Measurements from ENCODE around the gene MRTFA. TPM values are rescaled to one million over a fixed set of nuclear protein-coding genes. Genes with fewer than 3 reads are reported as not detected.

Gene MRTFA
- total RNA-seq, 1 donor from 2014 or later: 77.7 TPM

DNA sequence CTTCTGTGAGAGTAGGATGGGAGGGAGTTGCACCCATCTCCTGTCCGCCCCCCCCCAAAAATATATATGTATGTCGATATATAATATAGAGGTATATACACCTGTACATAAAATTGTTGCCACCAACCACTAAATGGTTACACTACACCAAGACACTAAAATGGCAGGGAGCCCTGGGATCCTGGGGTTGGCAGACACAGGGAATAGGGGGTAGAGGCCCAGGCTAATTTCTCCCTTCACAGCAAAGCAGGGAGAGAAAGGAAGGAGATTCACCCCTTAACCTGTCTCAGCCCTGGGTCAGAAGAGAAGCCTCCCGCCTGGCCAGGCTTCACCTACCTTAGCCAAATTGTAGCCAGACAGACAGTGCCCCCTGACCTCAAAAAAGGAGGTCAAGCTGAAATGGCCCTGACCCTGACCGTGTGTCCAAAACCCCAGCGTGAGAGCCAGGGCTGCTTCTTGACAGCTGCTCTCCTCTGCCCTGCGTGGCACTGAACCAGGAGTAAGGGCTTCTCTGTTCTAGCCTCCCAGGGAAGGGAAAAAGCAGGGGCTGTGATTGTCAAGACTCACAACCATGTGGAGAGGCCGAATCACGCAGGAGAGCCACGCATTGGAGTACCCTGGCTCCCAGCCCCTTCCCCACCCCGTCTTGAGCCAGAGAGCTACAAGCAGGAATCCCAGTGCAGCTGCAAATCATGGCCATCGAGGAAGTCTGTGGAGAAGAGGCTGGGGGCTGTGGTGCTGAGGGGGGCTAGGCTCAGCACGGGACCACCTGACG is 225.6 kb downstream of the MRTFA start:
- DNase-seq (ENCODE audit: low read depth): no peak

DNA sequence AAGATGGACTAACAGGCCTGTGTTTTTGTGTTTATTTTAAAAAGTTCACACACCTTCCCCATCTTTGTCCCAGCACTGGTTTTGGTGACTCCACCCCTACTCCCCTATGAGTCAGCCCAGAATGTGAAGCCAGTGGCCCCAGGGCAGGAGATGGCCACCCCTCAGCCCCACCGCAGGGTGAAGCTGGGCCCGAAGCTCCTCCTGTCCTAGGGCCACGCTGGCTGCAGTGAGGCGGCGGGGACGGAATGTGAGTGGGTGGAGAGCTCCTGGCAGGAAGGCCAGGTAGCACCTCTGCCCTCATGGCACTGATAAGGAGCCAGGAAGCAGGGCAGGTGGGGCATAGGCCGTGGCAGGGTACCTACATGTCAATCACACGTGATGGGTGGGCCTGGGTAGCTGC is 226.2 kb downstream of the MRTFA start:
- no peak for DNase-seq (ENCODE audit: low read depth)

DNA sequence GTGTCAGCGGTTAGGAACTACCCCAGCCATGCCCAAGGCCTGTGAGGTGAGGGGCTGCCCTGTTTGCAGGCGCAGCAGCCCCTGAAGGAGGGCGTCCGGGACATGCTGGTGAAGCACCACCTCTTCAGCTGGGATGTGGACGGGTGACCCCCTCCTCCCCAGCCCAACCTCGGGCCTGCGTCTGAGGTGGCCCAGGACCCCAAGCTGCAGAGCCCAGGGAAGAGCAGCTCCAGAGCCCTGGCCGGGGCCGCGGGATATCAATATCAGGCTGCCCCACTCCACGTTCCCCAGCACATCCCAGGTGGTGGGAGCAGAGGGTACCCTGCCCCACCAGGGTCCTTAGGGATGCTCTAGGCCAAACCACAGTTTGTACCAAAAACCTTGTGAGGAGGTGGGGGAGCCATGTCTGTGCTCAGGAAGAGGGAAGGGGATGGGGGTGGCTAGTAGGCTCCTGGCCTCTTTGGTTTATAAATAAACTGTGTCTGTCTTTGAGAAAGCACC is 226.9 kb downstream of the MRTFA start:
- DNase-seq (ENCODE audit: low read depth): no peak

DNA sequence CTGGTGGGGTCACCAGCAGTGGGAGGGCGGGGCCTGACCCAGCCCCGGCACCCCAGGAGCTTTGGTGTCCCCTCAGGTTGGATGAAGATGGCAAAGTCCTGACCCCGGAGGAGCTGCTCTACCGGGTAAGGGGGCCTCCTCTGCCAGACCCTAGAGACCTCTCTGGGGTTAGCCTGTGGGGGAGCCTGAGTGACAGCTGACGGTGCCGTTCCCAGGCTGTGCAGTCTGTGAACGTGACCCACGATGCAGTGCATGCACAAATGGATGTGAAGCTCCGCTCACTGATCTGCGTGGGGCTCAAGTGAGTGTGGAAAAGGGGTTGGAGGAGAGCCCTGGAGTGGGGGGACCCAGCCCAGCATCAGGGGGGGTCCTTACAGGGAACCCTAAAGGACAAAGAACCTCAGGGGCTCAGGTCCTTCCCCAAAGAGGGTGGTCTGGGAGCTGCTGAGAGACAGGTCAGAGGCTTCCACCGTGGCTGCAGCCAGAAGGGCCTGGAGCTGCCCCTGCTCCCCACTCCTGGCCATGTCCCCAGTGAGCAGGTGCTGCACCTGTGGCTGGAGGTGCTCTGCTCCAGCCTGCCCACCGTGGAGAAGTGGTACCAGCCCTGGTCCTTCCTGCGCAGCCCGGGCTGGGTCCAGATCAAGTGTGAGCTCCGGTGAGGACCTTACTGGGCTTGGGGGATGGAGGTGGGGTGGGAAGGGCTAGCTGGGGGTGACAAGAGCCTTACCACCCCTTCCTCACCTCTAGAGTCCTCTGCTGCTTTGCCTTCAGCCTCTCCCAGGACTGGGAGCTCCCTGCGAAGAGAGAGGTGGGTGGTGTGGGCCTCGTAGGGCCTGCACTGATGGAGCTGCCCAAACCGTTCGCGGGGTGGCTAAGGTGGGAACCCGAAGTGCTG is 227.6 kb downstream of the MRTFA start:
- DNase-seq (ENCODE audit: low read depth): no peak

DNA sequence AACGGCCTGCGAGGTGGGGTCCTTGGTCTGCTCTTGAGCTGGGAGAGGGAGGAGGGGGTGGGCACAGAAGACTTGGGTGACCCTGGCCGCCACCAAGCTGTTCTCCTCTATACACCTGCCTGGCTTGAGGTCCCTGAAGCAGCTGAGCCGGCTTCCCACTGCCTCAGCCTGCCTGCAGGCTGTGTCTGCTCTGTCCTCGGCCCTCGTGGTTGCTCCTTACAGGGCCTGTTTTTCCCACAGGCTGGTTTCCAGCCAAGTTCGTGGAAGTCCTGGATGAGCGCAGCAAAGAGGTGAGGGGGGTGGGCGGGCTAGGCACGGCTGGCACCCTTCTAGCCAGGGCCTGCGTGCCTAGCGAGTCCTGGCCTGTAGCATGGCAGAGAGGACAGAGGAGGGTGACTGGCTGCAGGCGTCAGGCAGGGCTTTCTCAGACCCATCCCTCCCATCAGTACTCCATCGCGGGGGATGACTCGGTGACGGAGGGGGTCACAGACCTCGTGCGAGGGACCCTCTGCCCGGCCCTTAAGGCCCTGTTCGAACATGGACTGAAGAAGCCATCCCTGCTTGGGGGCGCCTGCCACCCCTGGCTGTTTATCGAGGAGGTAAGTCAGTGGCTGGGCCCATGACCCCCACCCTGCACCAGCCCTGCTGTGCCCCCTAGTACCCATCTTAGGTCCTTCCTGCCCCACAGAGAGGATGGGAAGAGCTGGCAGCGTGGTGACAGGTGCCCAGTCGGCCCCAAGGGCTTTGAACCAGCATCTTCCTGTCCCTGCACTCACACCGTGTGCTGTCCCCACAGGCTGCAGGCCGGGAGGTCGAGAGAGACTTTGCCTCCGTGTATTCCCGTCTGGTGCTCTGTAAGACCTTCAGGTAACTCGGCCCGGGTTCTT is 228.4 kb downstream of the MRTFA start:
- DNase-seq (ENCODE audit: low read depth): no peak

DNA sequence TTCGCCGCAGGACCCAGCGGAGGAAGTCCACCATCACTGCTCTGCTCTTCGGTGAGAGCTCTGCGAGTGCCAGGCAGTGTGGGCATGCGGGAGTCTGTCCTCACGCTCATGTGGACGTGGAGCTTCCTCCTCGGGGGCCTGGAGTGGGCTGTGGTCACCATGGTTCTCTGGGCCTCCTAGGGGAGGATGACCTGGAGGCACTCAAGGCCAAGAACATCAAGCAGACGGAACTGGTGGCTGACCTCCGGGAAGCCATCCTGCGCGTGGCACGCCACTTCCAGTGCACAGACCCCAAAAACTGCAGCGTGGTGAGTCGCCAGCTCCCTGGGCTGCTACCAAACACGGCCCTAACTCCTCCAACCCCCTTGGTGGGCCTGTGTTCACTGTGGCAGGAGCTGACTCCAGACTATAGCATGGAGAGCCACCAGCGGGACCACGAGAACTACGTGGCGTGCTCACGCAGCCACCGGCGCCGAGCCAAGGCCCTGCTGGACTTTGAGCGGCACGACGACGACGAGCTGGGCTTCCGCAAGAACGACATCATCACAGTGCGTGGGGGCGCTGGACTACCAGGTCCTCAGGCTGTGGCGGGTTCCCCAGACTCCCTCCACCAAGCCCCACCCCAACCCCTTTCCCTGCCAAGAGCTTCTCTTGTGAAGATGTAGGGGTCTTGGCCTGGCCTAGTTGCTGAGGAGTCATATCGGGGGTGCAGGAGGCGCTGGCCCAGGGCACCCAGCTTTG is 229.3 kb downstream of the MRTFA start:
- no peak for DNase-seq (ENCODE audit: low read depth)

DNA sequence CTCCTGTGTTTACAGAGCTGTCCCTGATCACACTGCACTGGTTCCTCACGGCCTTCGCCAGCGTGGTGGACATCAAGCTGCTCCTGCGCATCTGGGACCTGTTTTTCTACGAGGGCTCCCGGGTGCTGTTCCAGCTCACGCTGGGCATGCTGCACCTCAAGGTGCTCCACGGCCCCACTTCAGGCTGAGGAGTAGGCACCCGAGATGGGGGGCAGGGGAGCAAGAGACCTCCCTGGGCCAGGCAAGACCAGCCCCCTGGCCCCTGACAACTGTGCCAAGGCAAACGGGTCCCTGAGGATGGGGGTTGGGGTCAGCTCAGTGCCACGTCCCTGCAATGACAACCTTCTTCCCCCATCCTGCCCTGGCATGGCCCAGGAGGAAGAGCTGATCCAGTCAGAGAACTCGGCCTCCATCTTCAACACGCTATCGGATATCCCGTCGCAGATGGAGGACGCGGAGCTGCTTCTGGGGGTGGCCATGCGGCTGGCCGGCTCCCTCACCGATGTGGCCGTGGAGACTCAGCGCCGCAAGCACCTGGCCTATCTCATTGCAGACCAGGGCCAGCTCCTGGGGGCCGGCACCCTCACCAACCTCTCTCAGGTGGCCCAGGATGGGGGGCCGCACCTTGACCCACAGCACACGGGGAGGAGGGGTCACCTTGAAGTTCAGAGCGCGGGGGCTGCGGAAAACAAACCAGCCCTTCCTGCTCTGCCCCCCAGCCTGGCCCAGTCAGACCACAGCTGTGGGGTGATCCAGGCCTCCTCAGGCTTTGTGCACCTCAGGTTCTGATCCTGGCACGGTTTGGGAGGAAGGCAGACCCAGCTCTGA is 230.2 kb downstream of the MRTFA start:
- no peak for DNase-seq (ENCODE audit: low read depth)

DNA sequence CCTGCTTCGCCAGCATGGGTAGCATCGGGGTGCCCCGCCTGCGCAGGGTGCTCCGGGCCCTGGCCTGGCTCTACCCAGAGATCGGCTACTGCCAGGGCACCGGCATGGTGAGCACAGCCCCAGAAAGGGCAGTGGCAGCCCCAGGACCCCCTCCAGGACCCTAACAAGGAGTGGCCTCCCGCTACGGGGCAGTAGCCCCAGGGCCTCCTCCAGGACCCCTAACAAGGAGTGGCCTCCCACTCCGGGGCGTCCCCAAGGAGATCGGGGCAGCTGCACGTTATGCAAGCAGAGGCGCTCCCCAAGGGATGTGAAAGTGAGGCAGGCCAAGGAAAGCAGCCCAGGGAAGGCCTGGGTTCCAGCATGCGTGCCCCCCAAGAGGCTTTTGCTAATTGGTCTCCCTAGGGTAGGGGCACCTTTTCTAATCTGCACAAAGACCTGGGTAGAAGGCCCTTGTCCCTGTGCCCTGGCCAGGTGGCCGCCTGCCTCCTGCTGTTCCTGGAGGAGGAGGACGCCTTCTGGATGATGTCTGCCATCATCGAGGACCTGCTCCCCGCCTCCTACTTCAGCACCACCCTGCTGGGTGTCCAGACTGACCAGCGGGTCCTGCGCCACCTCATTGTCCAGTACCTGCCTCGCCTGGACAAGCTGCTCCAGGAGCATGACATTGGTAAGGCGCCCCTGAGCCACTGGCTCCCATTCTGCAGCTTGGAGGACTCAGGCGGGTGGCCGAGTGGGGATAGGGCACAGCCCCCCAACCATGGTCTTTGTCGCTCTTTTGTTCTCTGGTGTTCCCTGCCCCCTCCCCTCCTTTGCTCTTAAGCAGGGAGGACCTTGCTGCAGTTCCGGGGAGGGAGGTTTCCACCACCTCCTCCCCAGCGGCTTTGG is 231.1 kb downstream of the MRTFA start:
- DNase-seq (ENCODE audit: low read depth): no peak

DNA sequence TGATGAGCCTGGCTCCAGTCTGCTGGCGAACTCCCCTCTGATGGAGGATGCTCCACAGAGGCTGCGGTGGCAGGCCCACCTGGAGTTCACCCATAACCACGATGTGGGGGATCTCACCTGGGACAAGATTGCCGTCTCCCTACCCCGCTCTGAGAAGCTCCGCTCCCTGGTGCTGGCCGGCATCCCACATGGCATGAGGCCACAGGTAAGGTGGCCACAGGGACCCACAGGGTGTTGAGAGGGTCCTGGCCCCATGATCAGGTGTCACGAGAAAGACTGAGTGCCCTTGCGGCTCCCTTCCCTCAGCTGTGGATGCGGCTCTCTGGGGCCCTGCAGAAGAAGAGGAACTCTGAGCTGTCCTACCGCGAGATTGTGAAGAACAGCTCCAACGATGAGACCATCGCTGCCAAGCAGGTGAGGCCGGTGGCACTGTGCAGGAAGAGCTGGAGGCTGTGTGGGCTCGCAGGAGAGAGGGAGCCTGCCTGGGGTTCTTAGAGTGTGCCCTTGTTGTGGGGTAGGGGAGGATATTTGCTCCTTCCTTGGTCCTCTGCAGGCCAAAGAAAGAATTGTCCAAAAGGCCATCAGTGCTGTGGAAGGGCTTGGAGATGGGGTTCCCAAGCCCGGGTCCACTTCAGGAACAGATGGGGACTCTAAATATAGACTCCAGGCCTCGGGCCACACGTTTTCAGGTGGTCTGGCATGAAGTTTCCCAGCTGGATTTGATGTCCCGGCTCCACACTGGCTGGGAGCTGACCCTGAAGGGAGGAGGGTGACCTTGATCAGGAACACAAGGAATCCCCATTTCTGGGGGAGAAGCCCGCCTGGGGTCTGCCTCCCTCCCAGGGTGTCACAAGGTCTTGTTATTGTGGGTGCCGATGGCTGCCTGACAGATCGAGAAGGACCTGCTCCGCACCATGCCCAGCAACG is 232.0 kb downstream of the MRTFA start:
- no peak for DNase-seq (ENCODE audit: low read depth)

DNA sequence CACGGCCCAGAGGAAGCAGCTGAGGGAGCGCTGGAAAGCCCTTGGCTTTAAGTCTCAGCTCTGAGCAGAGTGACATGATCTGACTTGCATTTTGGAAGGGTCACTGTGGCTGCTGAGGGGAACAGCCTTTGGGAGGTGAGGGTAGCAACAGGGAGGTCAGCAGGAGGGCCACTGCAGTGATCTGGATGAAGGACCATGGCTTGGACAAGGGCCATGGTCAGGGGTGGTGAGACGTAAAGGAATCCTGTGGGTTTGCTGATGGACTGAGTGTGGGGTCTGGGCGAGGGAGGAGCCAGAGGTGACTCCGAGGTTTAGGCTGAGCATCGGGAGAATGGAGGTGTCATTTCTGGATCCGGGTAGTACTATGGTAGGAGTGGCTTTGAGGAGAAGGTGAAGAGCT is 232.9 kb downstream of the MRTFA start:
- DNase-seq (ENCODE audit: low read depth): no peak

DNA sequence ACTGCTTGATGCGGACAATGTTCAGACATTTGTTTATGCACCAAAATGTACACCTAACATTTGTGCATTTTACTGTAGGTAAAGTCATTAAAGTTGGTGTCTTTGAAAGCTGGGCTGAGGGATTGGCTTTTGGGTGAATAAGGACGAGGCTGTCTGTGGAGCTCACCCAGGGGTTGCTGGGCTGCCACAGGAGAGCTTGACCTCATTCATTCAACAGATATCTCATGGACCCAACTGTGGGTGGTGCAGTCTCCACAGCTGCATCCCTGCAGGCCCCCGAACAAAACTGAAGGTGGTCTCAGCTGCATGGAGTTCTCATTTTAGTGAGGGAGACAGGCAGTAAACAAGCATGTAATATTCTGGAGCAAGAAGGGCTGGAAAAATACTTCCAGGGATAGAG is 233.4 kb downstream of the MRTFA start:
- DNase-seq (ENCODE audit: low read depth): no peak

DNA sequence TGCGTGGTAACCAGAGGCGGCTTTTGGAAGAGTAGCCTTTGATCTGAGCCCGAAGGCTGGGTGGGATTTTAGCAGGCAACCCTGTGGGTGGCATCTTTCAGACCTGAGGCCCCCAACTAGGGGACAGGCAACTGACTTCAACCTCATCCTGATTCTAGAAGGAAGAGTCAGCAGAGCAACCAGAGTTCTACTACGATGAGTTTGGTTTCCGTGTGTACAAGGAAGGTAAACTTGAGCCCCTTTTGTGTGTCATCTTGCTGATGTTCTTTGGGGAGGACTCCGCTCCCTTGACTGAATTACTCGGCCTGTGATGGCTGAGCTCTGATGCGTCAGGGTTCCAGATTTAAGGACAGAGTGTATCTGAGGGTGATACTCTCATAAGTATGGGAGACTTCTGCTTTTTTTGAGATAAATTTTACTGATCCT is 234.5 kb downstream of the MRTFA start:
- DNase-seq (ENCODE audit: low read depth): no peak

DNA sequence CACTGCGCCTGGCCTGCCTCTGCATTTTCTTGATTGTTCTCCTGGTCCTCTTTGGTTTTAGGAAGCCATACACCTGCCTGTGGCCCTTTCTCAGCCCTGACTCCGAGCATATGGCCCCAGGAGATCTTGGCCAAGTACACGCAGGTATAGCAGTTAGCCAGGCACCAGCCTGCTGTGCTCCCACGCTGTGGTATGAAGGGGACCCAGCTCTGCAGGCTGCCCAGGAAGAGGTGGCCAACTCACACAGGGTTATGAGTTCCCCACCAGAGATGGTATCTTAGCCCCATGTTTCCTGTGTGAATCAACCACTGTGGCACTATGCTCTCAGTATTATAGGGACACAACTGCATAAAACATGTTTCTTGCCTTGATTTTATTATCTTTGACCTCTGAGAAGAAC is 235.0 kb downstream of the MRTFA start:
- no peak for DNase-seq (ENCODE audit: low read depth)

DNA sequence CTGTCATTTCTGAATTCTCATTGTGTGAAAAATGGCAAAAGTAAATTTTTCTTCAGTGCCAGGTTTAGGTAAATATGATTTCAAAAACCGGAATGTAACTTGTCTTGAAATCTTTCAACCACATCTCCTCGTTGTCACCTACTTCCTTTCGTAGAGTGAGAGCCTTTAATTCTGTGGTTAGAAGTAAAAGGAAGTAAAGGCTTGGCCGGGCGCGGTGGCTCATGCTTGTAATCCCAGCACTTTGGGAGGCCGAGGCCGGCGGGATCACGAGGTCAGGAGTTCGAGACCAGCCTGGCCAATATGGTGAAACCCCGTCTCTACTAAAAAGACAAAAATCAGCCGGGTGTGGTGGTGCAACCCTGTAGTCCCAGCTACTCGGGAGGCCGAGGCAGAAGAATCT is 236.4 kb downstream of the MRTFA start:
- DNase-seq (ENCODE audit: low read depth): no peak

DNA sequence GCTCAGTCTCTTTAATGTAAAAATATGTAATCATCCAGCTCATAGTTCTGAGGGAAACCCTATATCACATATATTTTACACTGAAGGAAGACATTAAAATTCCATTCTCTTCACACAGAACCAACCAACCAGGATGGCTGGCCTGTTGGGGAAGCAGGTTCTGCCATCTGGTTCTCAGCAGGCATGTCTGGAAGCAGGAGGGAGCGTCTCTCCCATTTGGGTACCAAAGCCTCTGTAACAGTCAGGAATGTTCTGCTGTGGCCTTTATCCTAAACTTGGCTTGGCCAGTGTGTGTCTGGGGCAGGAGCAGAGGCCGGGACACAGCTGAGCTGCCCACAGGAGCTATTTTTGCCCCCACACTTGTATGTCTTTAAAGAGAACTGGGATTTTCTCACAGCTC is 236.9 kb downstream of the MRTFA start:
- DNase-seq (ENCODE audit: low read depth): no peak

DNA sequence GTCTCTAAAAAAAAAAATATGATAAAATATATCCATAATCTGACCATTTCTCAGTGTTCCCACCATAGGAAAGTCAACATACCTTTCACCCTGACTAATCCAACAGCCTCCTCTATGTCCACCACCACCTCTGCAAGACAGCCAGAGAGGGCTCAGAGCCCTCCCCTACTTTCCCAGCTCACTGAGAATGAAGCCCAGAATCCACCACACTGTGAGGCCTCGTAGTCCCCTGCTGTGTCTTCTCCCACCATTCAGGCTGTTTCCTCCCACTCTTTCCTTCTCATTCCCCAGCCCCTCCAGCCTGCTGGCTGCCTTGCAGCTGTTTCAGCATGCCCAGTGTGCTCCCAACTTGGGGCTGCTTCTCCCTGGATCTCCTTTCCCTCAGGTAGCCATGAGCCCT is 239.1 kb downstream of the MRTFA start:
- DNase-seq (ENCODE audit: low read depth): no peak

DNA sequence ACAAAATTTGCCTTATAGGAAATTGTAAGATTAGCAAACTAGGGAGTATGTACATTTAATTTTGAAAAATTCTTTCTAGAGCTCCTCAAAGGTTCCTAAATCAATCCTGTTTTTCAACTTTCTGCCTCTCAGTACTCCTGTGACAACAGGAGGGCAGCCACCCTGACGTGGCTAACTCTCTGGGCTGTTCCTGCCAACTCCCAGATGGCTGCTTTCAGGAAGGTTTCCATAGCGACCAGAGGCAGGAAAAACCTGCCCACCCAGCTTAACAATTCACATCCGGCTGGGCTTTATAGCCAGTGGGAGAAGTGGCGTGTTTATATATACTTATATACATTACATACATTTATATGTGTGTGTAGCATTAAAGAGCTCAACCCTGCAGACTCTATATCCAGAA is 239.6 kb downstream of the MRTFA start:
- DNase-seq (ENCODE audit: low read depth): peak; percentile 54

DNA sequence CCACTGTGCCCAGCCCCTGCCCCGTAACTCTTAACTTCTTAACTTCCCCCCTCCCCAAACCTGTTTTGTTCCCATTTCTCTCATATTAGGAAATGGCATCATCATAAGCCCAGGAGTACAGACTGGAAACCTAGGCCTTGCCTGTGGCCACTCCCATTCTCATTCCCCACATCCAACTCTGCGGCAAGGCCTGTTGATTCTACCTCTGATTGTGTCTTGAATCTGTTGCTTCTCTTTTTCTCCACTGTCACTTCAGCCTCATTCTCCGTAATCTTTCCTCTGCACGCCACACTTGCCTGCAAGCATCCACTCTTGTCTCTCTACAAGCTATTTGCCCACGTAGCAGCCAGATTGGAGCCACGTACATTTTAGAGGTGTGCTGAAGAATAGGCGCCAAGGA is 240.9 kb downstream of the MRTFA start:
- no peak for DNase-seq (ENCODE audit: low read depth)
